Activated CD8-positive, alpha-beta memory T cell treated with anti-CD3 and anti-CD28 coated beads for 4 hours (primary cell): Measurements from ENCODE around the gene OR4D10.

Experiments used
- DNase-seq, 2 donors: peaks; one replicate each; pipeline ENCODE4 v3.0.0-alpha.2; 2020; ENCODE audit warnings: low read depth in 2 of 2

Gene OR4D10

DNA sequence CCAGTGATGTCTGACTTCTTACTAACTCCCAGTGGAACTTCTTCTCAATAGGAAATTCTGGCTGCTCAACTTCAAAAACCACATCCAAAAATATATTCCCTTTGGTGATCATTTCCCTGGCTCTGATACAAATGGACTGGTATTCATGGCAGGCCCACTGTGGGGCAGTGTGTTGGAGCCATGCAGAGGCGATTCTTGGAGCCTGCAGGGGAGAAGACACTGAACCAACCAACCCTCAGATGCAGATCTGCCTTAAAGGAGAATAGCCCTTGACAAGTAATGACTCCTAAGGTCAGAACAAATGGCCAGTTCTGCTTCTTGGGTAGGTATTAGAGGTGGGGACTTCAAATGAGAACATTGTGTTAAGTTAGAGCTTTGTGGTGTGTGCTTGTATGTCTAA lies 50.4 kb downstream of the OR4D10 start:
- no peak for DNase-seq

DNA sequence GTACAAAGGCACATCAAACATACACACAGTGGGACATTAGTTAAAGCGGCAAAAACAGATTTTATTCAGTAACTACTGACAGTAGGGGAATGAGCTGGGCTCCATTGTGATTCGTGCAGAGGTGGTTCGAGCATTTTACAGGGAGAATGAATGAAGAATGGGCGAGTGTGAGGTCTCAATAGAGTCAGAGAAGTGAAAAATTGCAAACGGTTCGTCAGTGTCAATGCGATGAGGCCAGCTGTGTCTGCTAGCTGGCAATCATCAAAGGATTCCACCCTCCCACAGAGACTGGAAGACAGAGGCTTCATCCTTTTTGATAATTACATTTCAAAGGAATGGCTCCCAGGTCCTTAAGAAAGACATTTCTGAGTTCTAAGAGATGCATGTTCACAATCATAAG lies 55.6 kb downstream of the OR4D10 start:
- no peak for DNase-seq
